Hepatocyte (in vitro differentiated cells): Measurements from ENCODE around the gene CMKLR1.

ENCODE experiments used
- EZH2phosphoT487 ChIP-seq: fragments of 200-600 bp; sonication (generic); IDR thresholded peaks from one replicate; pipeline ENCODE4 v1.6.1; 2018; ENCODE audit warnings: antibody characterized with exemption, mild to moderate bottlenecking, low read depth, moderate library complexity; ENCODE audit not compliant: unreplicated experiment, severe bottlenecking
- TF ChIP-seq, protein P1 (sequence below): fragments of 200-600 bp; sonication (generic); IDR thresholded peaks from 2 replicates; pipeline ENCODE4 v1.5.1; 2016; ENCODE audit warnings: antibody characterized with exemption, mild to moderate bottlenecking; ENCODE audit not compliant: poor library complexity

DNA sequence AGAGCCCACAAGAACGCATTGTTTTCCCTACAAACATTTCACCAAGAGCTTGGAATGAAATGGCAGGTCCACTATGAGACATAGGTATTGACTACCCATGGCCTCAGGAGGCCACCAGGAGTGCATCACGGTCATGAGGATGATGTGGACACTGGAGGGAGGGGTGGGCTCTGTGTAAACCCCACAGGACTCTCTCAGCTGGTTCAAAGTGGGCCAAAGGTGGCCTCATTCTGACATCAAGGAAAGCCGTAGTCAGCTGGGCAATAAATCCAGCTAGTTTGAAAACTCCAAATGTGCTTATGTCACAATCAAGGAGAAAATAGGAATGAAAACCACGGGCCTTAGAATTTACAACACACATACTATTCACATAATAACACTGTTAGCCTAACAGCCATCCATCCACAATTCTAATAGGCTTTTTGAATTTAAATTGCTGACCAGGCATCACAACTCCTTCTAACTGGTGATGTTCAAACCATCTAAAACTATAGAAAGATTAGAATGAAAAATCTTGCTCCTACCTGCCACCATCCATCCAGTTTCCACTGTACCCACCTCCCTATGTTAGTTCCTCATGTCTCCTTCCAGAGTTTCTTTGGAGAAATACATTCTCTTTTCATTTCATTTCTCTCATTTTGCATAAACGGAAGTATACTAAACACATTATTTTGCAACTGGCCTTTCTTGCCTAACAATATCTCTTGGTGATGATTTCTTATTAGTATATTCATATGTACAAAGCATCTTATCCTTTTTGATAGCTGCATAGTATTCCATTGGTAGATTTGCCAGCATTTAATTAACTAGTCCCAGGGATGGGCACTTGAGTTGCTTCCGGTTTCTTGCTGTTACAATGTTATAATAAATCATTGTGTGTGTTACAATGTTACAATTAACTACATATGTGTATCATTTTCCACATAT is 21.5 kb downstream of the CMKLR1 start:
- TF ChIP-seq, protein P1, sequence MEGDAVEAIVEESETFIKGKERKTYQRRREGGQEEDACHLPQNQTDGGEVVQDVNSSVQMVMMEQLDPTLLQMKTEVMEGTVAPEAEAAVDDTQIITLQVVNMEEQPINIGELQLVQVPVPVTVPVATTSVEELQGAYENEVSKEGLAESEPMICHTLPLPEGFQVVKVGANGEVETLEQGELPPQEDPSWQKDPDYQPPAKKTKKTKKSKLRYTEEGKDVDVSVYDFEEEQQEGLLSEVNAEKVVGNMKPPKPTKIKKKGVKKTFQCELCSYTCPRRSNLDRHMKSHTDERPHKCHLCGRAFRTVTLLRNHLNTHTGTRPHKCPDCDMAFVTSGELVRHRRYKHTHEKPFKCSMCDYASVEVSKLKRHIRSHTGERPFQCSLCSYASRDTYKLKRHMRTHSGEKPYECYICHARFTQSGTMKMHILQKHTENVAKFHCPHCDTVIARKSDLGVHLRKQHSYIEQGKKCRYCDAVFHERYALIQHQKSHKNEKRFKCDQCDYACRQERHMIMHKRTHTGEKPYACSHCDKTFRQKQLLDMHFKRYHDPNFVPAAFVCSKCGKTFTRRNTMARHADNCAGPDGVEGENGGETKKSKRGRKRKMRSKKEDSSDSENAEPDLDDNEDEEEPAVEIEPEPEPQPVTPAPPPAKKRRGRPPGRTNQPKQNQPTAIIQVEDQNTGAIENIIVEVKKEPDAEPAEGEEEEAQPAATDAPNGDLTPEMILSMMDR = no peak
- TF ChIP-seq EZH2phosphoT487 = no peak
